ENCODE data around the gene ACAP2.

The ACAP2 gene

DNA sequence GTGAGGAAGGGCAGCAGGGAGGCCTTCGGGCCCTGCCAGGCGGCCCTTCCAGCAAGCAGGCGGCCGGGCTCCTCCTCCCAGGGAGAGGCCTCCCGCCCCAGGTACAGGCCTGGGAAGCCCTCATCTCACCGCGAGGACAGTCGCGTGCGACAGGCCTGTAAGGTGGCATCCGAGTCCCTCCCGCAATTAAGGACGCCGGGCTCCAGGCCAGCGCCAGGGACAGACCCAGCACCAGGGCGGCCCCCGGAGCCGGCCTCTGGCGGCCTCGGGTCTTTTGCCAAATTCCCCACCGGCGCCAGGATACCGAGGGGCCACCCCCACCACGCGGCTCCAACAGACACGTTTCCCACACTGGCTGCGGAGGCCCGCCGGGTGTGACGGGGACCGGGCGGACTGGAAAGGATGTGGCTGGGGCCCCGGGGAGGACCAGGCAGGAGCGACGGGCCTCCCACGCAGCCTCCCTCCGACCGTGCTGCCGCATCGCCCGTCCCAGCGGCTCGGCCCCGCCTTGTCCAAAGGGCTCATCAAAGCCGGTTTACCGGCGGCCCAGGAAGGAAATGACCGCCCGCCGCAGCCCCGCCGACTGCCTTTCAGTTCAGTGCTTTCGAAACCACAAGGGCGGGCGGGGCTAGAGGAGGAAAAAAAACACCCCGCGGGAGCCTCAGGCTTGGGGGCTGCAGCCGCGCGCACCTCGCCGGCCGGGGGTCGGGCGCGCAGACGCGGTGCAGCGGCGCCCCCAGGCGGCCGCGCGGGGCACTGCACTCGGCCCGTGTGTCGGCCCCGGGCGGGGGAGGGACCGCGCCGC, 183.1 kb downstream of the ACAP2 start:
- peak; percentile 99 for DNase-seq (ENCODE audit: low spot score)

DNA sequence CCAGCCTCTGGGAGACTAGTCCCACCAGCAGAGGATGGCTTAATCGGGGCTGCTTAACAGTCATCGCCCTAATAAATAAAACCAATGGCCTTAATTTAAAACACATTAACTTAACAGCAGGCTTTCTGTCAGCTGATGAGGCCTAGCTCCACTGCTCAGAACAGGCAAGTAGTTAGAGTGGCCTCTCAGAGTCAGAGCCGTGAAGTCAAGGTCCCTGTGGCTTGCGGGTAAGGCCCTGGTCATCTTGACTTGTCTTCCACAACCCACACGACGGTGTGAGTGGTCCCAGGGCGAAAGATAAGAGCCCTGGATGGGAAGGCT, 183.7 kb downstream of the ACAP2 start:
- DNase-seq (ENCODE audit: low spot score), result no peak

DNA sequence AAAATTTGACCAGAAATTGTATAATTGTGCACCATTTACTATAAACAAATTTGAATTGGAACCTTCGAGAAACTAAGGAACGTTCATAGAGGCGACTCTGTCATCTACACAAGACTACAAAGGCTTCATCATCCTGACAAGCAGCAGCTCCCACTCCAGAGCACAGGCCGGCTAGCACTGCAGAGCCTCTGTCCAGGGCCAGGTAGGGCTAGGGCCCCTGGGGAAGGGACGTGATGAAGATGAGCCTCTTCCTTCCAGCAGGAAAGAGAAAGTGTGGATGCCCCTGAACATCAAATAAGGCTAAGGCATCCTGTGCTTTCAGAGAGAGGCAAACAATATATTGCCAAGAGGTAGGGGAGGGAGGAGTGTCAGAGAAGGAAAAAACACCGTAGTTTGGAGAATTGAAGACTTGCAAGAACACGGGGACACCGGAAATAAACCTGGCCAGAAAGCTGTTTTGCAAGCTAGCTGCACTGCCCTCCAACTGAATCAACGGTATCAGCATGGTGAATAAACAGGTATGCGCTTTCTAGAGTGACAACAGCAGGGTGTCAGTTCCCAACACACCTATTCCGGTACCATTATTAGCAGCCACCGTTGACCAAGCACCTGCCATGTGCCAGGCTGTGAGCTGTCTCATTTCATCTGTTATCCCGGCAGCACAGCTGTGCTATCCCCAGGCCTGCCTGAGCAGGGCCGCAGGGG, 184.2 kb downstream of the ACAP2 start:
- DNase-seq (ENCODE audit: low spot score), result peak; percentile 18

DNA sequence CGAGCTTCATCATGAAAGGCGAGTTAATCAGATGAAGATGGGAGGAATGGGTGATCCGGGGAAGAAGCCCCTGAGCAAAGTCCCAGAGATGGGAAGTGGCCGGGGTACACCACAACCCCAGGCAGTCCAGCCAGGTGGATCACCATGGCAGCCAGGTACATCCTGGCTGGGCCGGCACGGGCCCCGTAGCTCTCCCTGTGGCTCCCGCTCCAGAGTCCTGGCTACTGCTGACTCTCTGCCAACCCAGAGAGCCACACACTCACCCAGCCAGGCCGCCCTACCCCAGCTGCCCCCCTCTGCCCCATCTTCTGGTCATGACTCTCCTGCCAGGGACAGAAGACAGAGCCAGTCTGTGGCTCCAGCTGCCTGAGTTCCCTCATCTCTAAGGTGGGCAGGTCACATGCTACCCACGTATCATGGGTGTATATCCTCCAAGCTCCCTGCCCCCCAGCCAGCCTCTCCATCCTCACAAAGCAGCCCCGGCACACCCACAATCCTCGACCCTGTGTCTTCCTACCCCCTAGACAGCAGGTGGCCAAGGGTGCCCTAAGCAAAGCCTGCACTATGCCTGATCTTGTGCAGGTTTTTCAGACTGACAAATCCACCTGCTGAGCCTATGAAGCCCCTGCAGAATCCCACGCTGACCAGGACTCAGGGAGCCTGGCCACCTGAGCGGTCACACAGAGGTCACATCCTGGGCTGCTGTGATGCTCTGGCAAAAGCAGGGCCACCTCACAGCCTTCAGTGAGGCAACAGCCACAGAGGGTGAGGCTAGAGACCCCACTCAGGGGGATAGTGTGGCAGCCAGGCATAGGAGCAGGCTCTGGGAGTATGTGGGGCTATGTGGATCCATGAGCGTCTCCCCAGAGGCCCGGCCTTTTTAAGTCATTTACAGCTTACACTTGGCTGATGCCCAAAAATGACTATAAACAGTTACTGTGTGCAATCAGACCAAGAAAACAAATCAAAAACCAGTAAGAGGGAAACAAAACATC, 185.1 kb downstream of the ACAP2 start:
- no peak for DNase-seq (ENCODE audit: low spot score)

DNA sequence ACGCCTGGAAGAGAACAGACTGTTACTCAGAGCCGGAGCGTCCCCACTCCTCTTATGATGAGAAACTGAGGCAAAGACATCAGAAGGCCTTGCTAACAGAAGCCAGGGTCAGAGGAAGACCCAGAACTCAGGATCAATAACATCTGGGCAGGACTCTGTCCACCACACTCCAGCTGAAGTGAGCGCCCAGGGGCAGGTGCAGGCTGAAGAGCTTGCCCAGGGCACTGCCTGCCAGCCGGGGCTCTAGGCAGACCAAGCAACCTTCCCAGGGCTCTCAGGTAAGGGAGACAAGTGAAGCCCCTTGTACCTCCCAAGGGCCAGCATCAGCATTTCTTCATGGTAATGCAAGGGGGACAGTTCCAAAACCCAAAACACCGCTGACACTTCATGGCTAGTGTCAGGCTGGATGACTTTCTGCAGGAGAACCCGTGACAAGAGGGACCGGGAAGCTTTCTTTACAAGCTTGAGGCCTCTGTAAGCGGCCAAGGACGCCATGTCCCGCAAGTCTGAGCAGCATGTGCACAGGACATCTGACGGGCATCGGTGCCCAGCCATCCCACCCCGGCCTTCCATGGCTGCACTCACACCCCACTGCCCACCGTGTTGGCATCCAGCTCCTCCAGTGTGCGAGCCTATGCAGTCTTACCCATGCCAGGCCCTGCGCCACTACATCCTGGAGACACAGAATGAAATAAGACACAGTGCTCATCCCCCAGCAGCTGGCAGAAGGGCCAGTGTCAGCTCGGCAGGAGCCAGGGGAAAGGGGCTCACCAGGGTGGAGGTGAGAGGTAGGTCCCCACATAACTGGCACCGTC, 186.0 kb downstream of the ACAP2 start:
- DNase-seq (ENCODE audit: low spot score), result no peak

DNA sequence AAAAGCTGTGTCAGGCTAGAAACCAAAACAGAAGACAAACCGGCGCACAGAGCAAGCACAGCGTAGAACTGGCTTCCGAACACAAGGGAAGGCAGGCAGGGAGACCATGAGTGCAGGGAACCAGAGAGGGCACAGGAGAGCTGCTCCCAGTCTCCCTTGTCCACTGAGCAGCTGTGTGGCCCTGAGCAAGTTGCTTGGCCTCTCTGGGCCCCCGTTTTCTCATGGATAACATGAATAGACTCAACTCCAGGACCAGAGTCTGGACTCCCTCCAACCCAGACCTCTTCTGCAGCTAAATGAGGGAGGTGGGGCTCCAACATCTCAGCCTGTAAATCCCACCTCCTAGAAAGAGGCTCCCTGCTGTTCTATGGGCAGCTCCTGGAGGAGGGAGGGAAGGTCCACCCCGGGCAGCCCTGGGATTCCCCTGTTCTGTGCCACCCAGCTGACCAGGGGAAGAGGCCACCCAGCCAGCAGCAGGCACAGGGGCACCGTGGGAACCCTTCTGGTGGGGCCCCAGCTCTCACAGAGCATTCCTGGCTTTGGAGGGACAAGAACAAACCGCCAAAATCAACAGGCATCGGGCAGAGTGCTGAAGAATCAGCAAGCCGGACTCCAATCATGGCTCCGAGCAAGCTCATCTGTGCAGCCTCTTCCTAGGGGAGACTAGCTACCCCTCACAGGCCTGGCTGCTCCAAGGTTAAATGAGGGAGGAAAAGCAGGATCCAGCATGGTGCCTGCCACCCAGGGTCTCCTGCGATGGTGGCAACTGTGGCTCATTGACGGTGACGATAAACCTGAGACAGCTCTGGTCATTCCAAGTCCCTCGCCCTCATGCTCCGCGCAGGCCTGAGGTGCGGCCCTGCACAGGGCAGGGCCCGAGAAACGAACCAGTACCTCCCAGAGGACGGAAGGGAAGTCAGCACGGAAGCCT, 187.0 kb downstream of the ACAP2 start:
- no peak for DNase-seq (ENCODE audit: low spot score)

DNA sequence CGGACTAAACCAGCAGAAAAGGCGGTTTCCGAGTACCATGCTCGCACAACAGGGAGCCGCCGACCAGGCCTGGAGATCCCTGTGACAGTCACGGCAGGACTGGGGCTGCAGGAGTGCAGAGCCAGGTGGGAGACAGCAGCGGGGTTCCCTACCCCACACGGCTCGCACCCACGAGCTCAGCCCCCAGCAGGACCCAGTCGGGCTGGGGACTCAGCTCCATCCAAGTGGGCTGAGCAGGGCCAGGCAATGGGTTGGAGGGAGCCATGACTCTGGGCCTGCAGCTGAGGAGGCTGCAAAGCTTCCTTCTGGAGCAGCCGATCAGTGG, 187.7 kb downstream of the ACAP2 start:
- no peak for DNase-seq (ENCODE audit: low spot score)

DNA sequence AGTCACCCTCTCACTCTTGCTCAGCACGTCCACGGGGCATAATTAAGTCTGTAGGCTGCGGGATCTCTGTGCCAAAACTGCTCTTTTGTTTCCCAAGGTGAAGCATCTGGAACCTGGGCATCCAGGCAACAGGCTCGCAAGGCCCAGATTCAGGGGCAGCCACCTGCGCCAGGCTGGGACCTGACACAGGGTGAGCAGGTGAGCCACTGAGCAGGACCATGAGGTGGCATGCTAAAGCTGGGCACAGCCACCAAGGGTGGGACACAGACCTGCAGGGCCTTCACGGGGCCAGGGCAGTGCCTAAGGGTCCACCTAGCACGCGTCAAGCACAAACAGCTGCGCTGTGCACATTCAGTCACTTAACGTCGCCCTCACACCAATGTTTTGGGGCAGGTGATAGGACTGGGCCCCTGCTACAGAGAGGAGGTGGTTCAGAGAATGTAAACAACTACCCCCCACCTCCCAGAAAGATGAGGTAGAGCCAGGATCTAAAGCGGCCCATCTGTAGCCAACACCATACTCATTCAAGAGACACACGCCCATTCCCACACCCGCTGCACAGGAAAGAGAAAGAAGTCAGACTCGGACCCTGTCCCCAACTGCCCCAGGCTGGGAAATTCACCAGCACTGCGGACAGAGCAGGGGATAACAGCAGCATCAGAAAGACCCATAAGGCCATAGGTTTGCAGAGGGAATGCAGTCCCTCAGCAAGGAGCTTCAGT, 188.2 kb downstream of the ACAP2 start:
- DNase-seq (ENCODE audit: low spot score), result no peak

DNA sequence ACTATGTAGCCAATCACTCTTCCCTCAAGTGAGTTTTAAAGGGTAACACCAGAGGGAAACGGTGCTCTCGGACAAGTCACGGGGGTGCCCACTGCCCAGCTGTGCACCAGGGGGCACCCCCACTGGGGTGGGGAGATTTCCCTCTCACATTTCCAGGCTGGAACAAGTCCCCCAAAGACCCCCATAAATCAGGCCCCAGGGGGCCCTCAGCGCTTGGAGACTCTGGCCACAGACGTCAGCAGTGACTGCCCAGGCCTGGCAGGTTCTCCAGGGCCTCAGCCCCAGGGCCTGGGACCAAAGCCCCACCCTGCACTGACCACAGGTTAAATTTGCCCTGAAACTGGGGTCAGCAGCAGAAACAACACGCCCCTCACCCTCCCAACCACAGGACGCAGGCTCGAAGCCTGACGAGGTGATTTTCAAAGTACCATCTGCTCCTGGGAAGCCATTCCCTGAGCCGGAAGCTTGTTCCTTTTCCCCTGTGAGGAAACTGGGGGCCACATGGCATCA, 188.8 kb downstream of the ACAP2 start:
- DNase-seq (ENCODE audit: low spot score), result no peak

DNA sequence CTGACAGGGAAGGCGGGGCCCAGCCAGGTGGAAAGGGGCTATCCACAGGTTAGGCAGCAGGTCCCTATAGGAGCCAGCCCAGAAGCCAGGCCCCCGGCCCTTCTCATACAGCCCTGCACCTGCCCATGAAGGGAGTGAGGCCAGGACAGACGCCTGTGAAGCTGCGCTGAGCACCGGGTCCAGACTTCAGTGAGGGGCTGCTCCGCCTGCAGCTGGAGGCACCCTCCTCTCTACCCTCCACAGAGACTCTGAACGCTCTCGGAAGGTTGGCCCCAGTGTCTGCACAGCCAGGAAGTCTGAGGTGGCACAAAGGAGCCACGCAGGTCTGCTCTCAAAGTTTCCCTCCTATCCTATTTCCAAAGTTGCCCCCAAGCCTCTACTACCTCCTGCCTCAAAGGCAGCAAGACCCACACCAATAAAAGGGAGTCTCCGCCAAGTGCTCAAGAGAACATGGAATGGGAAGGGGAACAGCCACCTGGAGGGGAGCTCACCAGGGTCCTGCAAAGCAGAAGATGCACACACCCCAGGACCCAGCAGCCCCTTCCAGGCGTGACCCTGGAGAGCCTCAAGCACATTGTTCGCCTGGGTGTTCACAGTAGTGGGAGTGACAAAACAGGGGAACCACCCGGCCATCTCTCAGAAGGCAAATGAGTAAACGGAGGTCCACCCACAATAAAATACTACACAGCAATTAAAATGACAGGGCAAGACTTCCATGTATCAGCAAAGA, 191.3 kb downstream of the ACAP2 start:
- DNase-seq (ENCODE audit: low spot score), result no peak

DNA sequence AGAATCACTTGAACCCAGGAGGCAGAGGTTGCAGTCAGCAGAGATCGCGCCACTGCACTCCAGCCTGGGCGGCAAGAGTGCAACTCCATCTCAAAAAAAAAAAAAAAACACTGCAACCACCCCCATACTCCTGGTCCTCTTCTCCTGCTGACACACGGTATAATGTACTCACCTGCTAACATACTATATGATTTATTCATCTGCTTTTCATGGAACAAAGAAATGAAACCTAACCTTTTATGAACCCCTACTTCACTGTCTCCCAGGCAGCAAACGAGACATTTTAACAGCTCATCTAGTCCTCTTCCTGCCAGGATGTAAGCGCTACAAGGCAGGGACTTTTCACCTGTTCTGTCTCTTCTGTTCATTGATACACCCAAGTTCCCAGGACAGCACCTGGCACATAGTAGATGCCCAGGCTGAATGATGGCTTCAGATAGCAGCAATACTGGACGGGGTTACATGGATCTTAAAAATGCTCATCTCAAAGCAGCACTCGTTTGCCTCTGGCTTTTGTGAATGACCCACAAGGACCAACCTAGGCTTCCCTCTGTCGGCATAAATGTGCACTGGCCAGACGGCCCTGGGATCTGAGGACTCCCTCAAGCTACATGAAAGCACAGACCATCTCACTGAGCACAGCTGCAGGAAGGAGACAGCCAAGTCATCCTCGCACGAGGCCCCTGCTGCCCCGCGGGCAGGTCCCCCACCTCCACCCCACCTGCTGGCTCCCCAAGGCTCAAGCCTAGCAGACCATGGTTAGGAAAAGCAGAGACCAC, 192.2 kb downstream of the ACAP2 start:
- no peak for DNase-seq (ENCODE audit: low spot score)

DNA sequence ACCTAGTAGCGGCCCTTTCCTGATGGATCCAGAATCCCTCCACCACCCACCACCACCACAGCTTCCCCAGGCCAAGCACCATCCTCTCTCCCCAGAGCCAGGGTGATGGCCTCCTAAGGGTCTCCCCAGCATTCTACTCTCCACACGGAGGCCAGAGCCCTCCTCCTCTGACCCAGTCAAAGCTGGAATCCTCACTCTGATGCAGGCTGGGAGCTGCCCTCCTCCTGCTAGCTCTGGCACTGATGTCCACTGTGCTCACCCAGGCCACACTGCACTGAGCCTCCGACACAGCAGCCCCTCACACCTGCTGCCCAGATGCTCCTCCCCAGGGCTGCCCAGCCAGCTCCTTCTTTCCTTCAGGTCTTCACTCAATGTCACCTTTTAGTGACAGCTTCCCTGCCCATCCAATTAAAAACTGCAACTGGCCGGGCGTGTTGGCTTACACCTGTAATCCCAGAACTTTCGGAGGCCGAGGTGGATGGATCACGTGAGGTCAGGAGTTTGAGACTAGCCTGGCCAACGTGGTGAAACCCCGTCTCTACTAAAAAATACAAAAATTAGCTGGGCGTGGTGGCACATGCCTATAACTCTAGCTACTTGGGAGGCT, 192.9 kb downstream of the ACAP2 start:
- no peak for DNase-seq (ENCODE audit: low spot score)

DNA sequence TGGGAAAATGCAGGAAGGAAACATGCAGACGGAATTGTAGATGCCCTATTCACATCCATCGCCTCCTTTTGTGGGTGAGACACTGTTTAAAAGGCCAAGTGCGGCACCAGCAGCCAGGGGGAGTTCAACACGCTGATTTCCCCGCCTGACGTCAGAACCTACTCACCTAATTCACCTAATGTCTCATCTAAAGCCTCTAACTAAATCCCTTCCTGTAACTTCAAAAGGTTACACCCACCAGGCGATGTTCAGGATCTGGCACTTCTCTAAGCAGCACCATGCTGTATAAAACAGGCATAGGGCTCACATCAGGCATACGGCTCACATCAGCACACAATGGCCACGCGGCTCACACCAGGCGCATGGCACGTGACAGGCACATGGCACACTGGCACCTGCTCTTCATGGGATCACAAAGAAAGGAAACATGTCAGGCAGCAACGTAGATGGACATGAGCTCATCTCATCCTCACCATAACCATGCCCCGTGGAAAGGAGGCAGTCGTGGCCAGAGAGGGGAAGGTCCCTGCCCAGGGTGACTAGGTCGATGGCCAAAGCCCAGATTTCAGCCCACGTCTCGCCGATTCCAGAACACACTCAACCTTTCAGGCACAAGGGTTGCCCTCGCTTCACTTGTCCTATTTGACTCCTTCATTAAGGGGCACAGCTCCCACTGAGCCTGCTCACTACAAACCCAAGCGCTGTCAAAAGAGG, 193.6 kb downstream of the ACAP2 start:
- DNase-seq (ENCODE audit: low spot score), result no peak

DNA sequence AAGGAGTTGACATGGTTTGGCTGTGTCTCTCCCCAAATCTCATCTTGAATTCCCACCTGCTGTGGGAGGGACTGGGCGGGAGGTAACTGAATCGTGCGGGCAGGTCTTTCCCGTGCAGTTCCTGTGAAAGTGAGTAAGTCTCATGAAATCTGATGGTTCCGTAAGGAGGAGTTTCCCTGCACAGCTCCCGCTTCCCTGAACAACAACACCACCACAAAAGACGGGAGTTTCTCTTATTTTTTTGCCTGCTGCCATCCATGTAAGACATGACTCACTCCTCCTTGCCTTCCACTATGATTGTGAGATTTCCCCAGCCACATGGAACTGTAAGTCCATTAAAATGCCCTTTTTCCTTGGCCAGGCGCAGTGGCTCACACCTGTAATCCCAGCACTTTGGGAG, 194.5 kb downstream of the ACAP2 start:
- DNase-seq (ENCODE audit: low spot score), result no peak

DNA sequence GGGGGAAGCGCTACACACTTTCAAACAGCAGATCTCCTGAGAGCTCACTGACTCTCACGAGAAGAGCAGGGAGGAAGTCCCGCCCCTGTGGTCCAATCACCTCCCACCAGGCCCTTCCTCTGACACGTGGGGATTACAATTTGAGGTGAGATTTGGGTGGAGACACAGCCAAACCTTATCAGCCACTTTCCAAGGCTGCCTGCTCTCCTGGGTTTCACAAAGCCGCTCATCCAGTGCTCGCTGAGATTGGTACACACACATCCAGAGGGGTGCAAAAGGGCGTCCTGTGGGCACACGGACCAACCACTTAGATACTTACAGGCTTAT, 195.0 kb downstream of the ACAP2 start:
- DNase-seq (ENCODE audit: low spot score), result no peak

DNA sequence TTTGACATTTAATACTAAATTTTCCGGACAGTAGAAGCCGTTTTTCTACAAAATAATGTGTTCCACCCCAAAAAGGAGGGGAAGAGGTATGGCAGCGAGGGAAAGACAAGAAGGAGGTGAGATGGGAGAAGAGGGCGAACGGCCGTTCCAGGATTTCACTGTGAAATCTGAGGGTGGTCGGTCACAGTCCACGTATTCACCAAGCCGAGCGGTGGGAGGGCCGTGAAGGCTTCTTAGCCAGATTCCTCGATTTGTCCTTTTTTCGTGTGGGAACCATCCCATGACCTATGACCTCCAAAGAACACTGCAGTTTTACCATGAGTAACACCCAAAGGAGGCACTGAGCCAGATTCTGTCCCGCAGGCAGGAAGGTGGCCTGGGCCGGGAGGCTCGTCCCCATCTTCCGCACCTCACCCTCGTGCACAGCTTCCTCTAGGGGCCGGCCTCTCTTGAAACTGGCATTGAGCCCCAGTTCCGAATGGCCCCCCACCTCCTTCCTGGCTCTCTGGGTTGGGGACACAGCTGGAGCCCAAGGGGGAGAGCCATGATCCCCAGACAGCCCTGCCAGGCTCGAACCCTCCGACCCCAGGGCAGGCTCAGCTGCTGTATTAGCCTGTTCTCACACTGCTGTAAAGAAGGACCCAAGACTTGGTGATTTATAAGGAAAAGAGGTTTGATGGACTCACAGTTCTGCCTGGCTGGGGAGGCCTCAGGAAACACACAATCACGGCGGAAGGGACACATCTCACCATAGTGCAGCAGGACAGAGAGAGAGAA, 195.5 kb downstream of the ACAP2 start:
- DNase-seq (ENCODE audit: low spot score), result no peak

DNA sequence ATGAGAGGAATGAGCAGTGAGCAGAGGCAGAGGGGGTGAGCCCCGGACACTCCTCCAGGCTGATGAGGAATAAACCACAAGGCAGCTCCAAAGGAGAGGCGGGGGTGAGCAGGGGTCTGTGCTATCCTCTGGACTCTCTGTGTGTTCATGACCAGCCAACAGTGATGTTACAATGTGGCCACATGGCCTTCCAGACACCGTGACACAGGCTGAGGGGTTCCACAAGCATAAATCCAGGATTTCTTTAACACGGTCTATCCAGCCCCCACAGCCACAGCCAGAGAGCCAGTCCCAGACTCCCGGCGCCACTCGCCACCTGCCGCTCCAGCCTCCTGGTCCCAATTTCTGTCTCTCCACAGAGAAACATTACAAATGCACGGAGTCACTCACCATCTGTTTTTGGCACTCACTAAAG, 196.2 kb downstream of the ACAP2 start:
- no peak for DNase-seq (ENCODE audit: low spot score)
